ENCODE results near the gene PSMC5. TPM values are rescaled to one million over a fixed set of nuclear protein-coding genes. Genes with fewer than 3 reads are reported as not detected.
A peak's percentile ranks its signal among the peaks of the same experiment; 100 is the strongest.

Gene PSMC5
- total and polyA plus RNA-seq, 9 of the 15 experiments (the other 6 are each of a cell fraction or from before 2014, with no cell fraction given) = 89.2 to 393 (median 161) TPM

- TF ChIP-seq ELF4 (CRISPR knock-in tag; IDR thresholded peaks at IDR 0.05) (no peak), MYNN (IDR thresholded peaks at IDR 0.05) (no peak), MYNN (CRISPR knock-in tag; IDR thresholded peaks at IDR 0.05) (no peak), MED1 (CRISPR knock-in tag; IDR thresholded peaks at IDR 0.05; ENCODE audit: borderline replicate concordance) (0 out of 2 replicates have a peak, but pooled peaks have one; percentile 79), SMAD1 (IDR thresholded peaks at IDR 0.05; ENCODE audit: low read depth, low read length, partially characterized antibody) (no peak), NFXL1 (CRISPR knock-in tag; IDR thresholded peaks at IDR 0.05) (0 out of 2 replicates have a peak, but pooled peaks have one; percentile 12), POLR2AphosphoS2 (IDR thresholded peaks at IDR 0.05; ENCODE audit: low read length) (no peak), FOXA1 (IDR thresholded peaks at IDR 0.05; ENCODE audit: borderline replicate concordance) (no peak), ZBTB33 (CRISPR knock-in tag; IDR thresholded peaks at IDR 0.05) (peak; percentile 89), ZNF23 (CRISPR knock-in tag; IDR thresholded peaks at IDR 0.05) (no peak), SIRT6 (IDR thresholded peaks at IDR 0.05; ENCODE audit: low read depth, low read length) (no peak), ZZZ3 (IDR thresholded peaks at IDR 0.05) (peak; percentile 76), PHF8 (IDR thresholded peaks at IDR 0.05; ENCODE audit: borderline replicate concordance, low read length) (peak; percentile 61; the same call in 1 of the 2 replicates), NEUROD1 (IDR thresholded peaks at IDR 0.05; ENCODE audit: borderline replicate concordance, low read depth, low read length, partially characterized antibody) (peak; percentile 91), PHB (CRISPR knock-in tag; IDR thresholded peaks at IDR 0.05) (peak; percentile 91), AFF4 (CRISPR knock-in tag; IDR thresholded peaks at IDR 0.05) (peak; percentile 89), TAF9B (IDR thresholded peaks at IDR 0.05; ENCODE audit: partially characterized antibody) (peak; percentile 33), NCOA4 (IDR thresholded peaks at IDR 0.05; ENCODE audit: partially characterized antibody) (no peak), PML (IDR thresholded peaks at IDR 0.05; ENCODE audit: low read length) (peak; percentile 41; the same call in 1 of the 2 replicates)
Observed at GRCh38 chr17:63848834-63849689, 21.8 kb downstream of the PSMC5 start (continued).

Measured in K562 (cell line).